Thyroid gland (tissue), 4 donors: Measurements from ENCODE around the gene WDR36. TPM values are rescaled to one million over a fixed set of nuclear protein-coding genes. Genes with fewer than 3 reads are reported as not detected.

ENCODE experiments used
- DNase-seq, 2 donors: peaks; one replicate each; pipeline ENCODE4 v3.0.0-alpha.2; 2019
- H3K27ac ChIP-seq, 3 donors: fragments of 200-600 bp; sonication (generic); 1 replicate in 2 of 3; 2 replicates in 1 of 3; pipeline ENCODE4 v1.5.1; 2016 to 2019; ENCODE audit warnings: mild to moderate bottlenecking in 1 of 3, moderate library complexity in 1 of 3
- H3K27me3 ChIP-seq: fragments of 200-600 bp; sonication (generic); one replicate; pipeline ENCODE4 v1.5.1; 2019
- H3K36me3 ChIP-seq, 2 donors: fragments of 200-600 bp; sonication (generic); one replicate each; pipeline ENCODE4 v1.5.1; 2016 to 2019
- H3K4me1 ChIP-seq, 2 donors: fragments of 200-600 bp; sonication (generic); one replicate each; pipeline ENCODE4 v1.5.1; 2017 to 2019
- H3K4me3 ChIP-seq, 3 donors: fragments of 200-600 bp; sonication (generic); replicated peaks in 1 of 3; 1 replicate in 2 of 3; 2 replicates in 1 of 3; pipeline ENCODE4 v1.5.1; 2016; ENCODE audit warnings: mild to moderate bottlenecking in 1 of 3
- H3K9me3 ChIP-seq: fragments of 200-600 bp; sonication (generic); one replicate; pipeline ENCODE4 v1.5.1; 2017
- POLR2A ChIP-seq, 2 donors: fragments of 450-650 bp; IDR thresholded peaks; one replicate each; pipeline ENCODE4 v1.6.1; 2017; ENCODE audit warnings: antibody characterized with exemption in 2 of 2, mild to moderate bottlenecking in 2 of 2, moderate library complexity in 1 of 2
- WGBS, 2 donors: methylation state at CpG; one replicate each; pipeline ENCODE4 v1.1.5; 2017; 5-methylcytosine and 5-hydroxymethylcytosine counted together
- intact Hi-C: fragments of 100-400 bp; cut with DNase I; formaldehyde crosslinking; loops from one replicate; pipeline ENCODE4 v1.15.1; 2023
- total RNA-seq, 4 donors: library from RNA; depleted of rRNA; stranded (reverse); fragments of >200 nt; gene quantifications; one replicate each; pipeline ENCODE4 v1.2.3, GENCODE V29; 2016
- TF ChIP-seq, protein P1 (sequence below), 6 experiments: fragments of 200-600 bp in 3 of 6; fragments of 450-650 bp in 3 of 6; sonication (generic) in 3 of 6; IDR thresholded peaks; one replicate each; pipeline ENCODE4 v1.5.1; 2016 to 2019; ENCODE audit warnings: antibody characterized with exemption in 6 of 6, mild to moderate bottlenecking in 2 of 6, inconsistent platforms in 1 of 6, moderate library complexity in 1 of 6

The WDR36 gene
- total RNA-seq, 4 donors from 2014 or later = 26.3 to 43.2 (median 30.4) TPM

- TF ChIP-seq, protein P1, sequence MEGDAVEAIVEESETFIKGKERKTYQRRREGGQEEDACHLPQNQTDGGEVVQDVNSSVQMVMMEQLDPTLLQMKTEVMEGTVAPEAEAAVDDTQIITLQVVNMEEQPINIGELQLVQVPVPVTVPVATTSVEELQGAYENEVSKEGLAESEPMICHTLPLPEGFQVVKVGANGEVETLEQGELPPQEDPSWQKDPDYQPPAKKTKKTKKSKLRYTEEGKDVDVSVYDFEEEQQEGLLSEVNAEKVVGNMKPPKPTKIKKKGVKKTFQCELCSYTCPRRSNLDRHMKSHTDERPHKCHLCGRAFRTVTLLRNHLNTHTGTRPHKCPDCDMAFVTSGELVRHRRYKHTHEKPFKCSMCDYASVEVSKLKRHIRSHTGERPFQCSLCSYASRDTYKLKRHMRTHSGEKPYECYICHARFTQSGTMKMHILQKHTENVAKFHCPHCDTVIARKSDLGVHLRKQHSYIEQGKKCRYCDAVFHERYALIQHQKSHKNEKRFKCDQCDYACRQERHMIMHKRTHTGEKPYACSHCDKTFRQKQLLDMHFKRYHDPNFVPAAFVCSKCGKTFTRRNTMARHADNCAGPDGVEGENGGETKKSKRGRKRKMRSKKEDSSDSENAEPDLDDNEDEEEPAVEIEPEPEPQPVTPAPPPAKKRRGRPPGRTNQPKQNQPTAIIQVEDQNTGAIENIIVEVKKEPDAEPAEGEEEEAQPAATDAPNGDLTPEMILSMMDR (IDR thresholded peaks at IDR 0.05) = no peak
- TF ChIP-seq POLR2A (IDR thresholded peaks at IDR 0.05) = no peak
- no peak overlapping the region for H3K27ac ChIP-seq
- no peak for DNase-seq
These were observed 41.2 kb downstream of the WDR36 start for GRCh38 chr5:111133436-111133751.

DNA sequence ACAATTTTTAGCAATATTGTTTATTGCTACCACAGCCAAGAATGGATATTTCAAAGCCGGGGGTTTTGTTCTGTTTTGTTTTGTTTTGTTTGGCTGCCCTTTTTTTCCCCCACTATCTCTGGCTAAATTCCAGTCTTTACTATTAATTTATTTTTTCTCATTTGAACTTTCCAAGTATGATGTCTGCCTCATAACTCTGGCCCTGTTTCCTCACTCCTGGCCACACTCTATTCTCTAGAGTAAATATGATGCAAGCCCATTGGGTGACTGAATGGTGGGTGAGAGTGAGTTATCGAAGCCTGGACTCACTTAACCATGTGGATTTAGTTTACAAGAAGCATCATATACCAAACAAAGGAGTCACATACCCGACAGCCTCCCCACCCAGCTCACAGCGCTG lies 41.9 kb downstream of the WDR36 start:
- Histone ChIP-seq H3K4me3 (no peak overlapping the region), H3K36me3 (no peaks in the 10 kb centered on the region), H3K9me3 (no peaks in the 10 kb centered on the region), H3K27me3 (no peaks in the 10 kb centered on the region), H3K27ac (no peak overlapping the region), H3K4me1 (peaks cover 6 to 7% of the 10 kb centered on the region in 2 donors)
- 62 to 71% methylated on average over 4 of the region's 4 CpGs for WGBS, 2 donors
- no peak for DNase-seq
- TF ChIP-seq, protein P1 (IDR thresholded peaks at IDR 0.05) = no peak
- no peak for TF ChIP-seq POLR2A (IDR thresholded peaks at IDR 0.05)
- intact Hi-C loops = no loop called here

More at GRCh38 chr5:111133436-111133751, 41.2 kb downstream of the WDR36 start:
- WGBS, 2 donors = 81 to 89% methylated on average over 1 of the region's 1 CpG
- H3K4me1 ChIP-seq = peaks cover 6 to 7% of the 10 kb centered on the region in 2 donors
- H3K9me3 ChIP-seq = no peaks in the 10 kb centered on the region
- no peaks in the 10 kb centered on the region for H3K27me3 ChIP-seq
- H3K36me3 ChIP-seq = no peaks in the 10 kb centered on the region
- H3K4me3 ChIP-seq = no peak overlapping the region
- intact Hi-C loops = no loop called here

DNA sequence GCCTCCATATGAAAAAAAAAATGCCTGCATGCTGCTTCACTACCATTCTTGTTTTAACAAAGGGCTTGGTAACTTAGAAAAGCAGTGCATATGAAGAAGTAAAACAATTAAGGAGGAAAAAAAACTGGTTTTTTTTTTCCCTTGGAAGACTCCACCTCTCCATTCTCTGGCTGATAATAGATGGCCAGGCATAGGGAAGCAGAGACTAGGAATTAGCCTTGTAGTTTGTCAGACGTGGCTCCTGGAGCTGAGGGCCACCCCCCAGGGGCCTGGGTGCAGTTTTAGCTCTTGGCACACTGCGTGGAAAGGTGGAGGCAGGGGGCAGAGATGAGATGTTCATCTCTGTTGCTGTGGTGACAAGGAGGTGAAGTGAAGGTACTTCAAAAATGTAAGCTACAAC lies 42.7 kb downstream of the WDR36 start:
- DNase-seq = no peak
- H3K4me3 ChIP-seq = no peak overlapping the region
- H3K36me3 ChIP-seq = no peaks in the 10 kb centered on the region
- TF ChIP-seq, protein P1 (IDR thresholded peaks at IDR 0.05) = no peak
- TF ChIP-seq POLR2A (IDR thresholded peaks at IDR 0.05) = no peak
- H3K4me1 ChIP-seq = peaks cover 6 to 7% of the 10 kb centered on the region in 2 donors
- H3K27me3 ChIP-seq = no peaks in the 10 kb centered on the region
- no peaks in the 10 kb centered on the region for H3K9me3 ChIP-seq
- H3K27ac ChIP-seq = no peak overlapping the region
- intact Hi-C loops = no loop called here
- 42 to 53% methylated on average over 2 of the region's 2 CpGs for WGBS, 2 donors

DNA sequence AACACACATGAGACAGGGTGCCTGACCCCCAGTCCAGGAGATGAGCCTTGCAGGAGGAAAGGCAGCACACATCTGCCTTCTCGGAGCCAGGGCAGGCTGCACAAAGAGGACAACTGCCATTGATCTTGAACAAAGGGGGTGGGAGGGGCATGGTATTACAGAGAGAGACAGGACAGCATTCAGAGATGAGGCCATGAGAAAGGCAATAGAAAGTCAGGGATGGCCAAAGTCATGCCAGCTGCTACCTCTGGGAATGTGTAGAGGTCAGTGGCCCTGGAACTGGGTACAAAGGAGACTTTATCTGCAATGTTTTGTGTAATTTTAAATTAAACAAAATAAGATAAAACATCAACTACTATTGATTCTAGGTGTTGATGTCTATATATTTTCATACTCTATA lies 43.2 kb downstream of the WDR36 start:
- TF ChIP-seq, protein P1 (IDR thresholded peaks at IDR 0.05) = no peak
- TF ChIP-seq POLR2A (IDR thresholded peaks at IDR 0.05) = no peak

GRCh38 chr5:111135946-111136345 lies 43.8 kb downstream of the WDR36 start:
- H3K9me3 ChIP-seq = no peaks in the 10 kb centered on the region
- H3K36me3 ChIP-seq = no peaks in the 10 kb centered on the region
- H3K4me1 ChIP-seq = peaks cover 6 to 7% of the 10 kb centered on the region in 2 donors
- intact Hi-C loops = no loop called here
- H3K27me3 ChIP-seq = no peaks in the 10 kb centered on the region
- H3K4me3 ChIP-seq = no peak overlapping the region
- TF ChIP-seq, protein P1 (IDR thresholded peaks at IDR 0.05) = no peak
- no peak for TF ChIP-seq POLR2A (IDR thresholded peaks at IDR 0.05)
- 82 to 87% methylated on average over 5 of the region's 5 CpGs for WGBS, 2 donors
- no peak for DNase-seq
- H3K27ac ChIP-seq = no peak overlapping the region

More for the DNA sequence above, 43.2 kb downstream of the WDR36 start:
- WGBS, 2 donors = 91 to 100% methylated on average over 1 of the region's 1 CpG
- DNase-seq = no peak
- no peaks in the 10 kb centered on the region for H3K27me3 ChIP-seq
- no peaks in the 10 kb centered on the region for H3K9me3 ChIP-seq
- H3K4me1 ChIP-seq = peaks cover 6 to 7% of the 10 kb centered on the region in 2 donors
- no peak overlapping the region for H3K4me3 ChIP-seq
- H3K27ac ChIP-seq = no peak overlapping the region
- intact Hi-C loops = no loop called here
- H3K36me3 ChIP-seq = no peaks in the 10 kb centered on the region
